CD4-positive, alpha-beta T cell treated with Interleukin-6 for 4 hours (primary cell): ENCODE results near the gene RBM33.

Experiments
- DNase-seq: peaks from one replicate; pipeline ENCODE4 v3.0.0-alpha.2; 2020; ENCODE audit warnings: mixed read lengths

RBM33 gene

DNA sequence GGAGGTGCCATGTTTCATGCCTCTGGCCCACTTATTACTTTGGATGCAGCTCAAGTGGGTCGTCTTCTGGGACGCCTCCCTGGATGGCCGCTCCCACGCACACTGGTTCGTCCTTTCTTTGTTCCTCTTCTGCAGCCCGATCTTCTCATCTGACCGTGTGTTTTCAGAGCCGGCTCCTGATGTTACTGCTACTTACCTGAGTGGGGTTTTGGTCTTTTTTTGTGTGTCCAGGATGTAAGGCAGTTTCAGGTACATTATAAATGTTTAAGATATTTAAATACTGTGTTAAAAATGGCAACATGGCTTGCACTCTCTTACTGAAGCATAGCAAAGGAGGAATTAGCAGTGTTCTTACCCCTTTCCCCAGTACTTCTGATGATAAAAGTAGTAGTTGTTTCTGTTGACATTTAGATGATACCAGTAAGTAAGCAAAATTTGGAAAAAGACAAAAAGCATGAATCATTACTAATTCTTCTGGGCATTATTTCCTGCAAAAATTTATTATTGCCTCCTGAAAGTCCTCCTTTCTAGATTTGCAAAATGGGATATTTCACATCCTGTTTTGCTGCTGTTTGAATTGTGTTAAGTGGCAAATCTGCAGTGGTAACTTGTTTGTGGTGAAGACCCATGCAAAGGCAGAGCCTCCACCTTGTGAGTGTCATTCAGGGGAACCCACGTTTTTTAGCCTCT, 108.4 kb downstream of the RBM33 start:
- no peak for DNase-seq

DNA sequence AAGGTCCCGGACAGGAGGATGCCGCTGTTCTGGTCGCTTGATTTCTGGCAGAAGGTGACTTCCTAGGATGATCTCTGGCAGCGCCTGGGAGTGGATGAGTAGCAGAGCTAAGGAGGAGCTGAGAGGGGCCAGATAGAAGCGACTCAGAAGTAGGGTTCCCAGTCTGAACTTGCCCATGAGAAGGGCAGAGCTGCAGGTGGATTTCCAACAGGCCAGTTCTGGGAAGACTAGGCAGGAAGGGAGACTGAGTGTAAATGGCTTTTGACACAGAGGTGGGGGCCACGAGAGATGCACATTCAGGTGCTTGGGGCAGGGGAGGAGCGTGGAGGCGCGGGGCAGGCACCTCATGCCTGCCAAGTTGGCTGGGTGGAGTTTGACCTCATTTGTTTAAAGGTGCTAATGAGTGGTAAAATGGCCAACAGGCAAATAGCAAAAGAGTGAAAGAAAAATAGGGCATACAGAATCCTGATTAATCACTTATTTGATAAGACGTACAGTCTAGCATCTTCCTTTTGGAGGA, 109.0 kb downstream of the RBM33 start:
- DNase-seq: no peak

GRCh38 chr7:155754165-155754564, 109.7 kb downstream of the RBM33 start:
- DNase-seq: no peak

- DNase-seq: no peak
Measured at GRCh38 chr7:155755026-155755425, 110.6 kb downstream of the RBM33 start.

- no peak for DNase-seq
Measured at GRCh38 chr7:155756322-155756721, 111.9 kb downstream of the RBM33 start.

GRCh38 chr7:155758348-155758747, 113.9 kb downstream of the RBM33 start:
- DNase-seq: no peak

GRCh38 chr7:155759740-155760430, 115.4 kb downstream of the RBM33 start:
- no peak for DNase-seq

DNA sequence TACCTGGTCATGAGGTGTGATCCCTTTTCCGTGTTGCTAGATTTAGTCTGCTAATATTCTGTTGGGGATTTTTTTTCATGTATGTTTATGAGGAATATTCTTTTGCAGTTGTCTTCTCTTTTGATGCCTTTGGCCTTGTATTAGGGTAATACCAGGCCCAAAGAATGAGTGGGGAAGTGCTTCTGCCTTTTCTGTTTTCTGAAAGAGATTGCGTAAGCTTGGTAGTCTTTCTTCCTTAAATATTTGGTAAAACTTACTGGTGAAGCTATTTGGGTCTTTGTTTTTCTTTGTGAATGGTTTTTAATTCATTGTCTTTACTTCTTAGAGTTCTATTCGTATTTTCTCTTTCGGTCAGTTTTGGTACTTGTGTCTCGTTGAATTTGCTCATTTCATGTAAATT, 116.7 kb downstream of the RBM33 start:
- DNase-seq: no peak

DNA sequence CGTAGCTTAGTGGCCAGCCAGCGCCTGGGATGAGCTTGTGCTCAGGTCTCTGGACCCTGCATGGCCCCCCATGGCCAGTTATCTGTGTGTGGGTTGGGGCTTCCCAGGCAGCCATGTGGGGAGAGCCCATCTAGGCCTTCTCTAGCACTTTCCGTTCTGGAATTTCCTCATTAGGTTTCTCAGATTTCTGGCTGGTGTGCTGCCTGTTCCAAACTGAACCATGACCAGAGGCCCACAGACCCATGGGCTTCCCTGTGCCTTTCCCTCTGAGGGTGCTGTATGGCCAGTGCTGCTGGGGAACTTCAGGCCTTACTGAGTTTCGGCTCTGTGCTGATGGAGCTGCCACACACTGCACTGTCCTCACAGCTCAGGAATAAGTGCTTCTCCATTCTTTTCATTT, 117.6 kb downstream of the RBM33 start:
- DNase-seq: no peak

GRCh38 chr7:155762655-155763054, 118.2 kb downstream of the RBM33 start:
- no peak for DNase-seq

DNA sequence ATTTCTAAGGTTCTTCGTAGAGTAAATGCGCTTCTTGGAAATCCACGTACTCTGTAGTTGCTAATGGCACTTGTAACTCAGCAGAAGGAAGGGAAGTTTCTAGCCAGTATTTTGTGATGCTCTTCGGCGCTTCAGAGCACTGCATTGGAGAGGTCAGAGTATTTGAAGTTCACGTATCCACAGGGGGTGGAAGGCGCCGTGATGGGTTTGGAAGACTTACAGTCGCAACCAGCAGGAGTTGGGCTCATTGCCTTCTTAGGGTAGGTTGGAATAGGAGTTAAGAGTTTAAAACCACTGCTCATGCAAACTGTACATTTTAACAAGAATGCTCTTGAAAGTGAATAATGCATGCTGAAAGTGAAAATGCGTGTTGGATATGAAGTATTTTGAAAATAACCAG, 118.7 kb downstream of the RBM33 start:
- DNase-seq: no peak

DNA sequence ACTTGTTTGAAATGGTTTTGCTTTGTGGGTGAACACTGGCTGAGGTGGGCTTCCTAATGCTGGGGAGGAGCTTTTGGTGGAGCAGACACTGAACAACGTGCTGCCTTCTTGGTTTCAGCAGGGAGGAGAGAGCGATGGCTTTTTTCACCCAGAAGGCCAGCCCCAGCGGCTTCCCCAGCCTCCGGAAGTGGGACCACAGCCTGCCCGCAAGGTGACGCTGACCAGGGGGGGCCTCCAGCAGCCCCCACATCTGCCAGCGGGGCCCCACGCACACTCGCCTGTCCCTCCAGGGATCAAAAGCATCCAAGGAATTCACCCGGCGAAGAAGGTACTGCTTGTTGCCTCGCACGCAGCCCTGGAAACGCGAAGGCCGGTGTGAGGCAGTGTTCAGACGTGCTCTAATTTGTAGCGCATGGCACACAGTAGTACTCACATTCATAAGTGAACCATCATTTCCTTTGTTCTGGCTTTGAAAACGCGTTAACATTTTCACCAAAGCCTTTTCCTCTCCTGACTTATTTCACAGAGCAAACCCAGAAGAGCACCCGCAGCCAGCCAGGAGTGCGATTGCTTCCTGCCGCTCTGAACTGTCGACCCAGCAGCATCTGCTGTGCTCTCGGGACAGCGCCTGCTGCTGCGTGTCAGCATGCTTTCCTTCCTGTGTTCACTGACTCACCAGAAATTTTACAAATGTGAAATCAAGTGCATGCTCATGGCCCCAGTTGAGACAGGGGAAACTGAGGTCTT, 119.4 kb downstream of the RBM33 start:
- peak; percentile 78 for DNase-seq

DNA sequence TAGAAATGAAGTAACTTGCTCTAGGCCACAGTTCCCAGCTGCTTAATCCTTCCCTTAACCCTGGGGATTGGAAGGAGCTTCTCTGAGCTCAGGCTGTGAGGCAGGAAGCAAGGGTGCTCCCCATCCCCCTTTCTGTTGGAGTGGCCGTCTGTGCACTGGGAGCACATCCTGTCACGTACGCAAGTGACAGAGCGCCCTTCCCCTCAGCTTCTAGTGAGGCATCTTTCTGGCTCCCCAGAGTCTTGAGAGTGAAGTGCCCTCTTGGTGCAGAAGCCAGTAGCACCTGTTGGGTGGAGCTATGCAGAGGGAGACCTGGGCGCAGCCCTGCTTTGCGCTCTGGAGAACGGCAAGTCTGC, 120.0 kb downstream of the RBM33 start:
- DNase-seq: peak; percentile 57

- DNase-seq: no peak
Measured at GRCh38 chr7:155765458-155765857, 121.0 kb downstream of the RBM33 start.

- DNase-seq: no peak
Measured at GRCh38 chr7:155766386-155766785, 121.9 kb downstream of the RBM33 start.

DNA sequence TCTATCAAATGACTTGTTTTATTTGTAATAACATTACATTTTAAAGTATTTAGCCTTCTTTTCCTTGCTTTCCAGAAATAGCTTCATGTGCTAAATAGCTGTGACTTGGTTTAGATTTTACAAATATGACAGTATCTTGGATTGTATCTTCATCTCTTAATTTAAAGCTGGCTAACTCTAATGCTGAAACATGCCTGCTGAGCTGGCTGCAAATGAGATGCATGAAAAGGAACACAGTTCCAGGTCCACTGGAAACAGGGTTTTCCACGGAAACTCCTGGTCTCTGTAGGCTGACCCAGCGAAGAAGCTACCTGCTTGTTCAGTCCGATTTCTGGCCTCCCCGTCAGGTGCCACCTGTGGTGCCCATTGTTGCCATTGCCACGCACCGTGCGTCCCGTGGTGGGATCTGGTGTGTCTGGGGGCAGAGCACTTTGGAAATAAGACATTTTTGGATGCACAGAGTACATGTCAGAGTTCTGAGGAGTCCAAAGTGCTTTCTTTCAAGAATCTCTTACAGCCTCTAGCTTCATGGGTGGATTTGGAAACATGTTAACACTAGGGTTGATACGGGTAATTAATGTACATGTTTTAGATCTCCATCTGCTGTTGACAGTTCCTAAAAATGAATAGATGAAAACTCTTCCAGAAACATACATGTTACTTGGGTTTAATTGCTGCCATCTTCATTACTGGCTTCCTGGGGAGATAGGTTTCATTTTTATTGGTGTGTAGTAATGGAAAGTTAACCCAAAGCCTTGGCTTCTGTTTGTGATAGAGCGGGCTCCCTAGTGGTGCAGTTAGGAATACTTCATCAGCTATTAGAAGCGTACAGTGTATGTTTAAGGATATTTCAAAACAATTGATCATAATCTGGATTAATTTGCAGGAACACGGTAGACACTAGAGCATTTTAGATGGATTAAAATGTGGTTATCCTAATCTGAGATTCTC, 122.8 kb downstream of the RBM33 start:
- no peak for DNase-seq

DNA sequence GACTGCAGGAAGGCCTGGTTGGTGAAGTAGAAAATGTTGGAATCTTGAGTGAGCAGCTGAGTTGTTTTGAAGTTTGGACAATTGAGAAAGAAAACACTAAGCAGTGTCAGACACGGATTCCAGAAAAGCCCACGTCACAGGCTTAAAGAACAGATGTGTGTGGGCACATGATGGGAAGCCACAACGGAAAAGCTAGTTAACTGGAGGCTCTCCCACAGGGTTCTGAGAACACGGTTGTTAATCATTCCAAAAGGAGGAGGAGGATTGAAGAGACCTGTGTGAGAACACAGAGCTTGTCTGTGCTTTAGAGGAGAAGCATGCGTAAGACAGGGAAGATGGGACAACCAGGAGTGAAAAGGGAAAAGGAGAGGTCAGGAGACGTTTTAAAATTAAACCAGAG, 125.2 kb downstream of the RBM33 start:
- DNase-seq: no peak

GRCh38 chr7:155770241-155770640, 125.8 kb downstream of the RBM33 start:
- no peak for DNase-seq

DNA sequence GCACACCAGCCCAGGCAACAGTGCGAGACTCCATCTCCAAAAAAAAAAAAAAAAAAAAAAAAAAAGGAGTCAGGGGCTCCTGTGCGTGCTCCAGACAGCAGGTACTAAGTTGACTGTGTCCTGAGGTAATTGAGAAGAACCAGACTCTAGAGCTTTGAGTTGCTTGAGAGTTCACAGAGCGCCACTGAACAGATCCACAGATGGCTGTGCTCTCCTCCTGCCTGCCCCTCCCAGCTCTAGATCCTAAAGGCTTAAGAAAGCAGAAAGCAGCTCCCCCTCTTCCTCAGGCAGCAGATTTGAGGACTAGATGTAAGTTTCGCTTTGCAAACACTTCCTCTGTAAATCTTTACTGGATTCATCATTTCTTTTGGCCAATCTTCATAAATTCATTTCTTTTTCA, 129.1 kb downstream of the RBM33 start:
- DNase-seq: no peak

- DNase-seq: no peak
Measured at GRCh38 chr7:155774947-155775346, 130.5 kb downstream of the RBM33 start.

DNA sequence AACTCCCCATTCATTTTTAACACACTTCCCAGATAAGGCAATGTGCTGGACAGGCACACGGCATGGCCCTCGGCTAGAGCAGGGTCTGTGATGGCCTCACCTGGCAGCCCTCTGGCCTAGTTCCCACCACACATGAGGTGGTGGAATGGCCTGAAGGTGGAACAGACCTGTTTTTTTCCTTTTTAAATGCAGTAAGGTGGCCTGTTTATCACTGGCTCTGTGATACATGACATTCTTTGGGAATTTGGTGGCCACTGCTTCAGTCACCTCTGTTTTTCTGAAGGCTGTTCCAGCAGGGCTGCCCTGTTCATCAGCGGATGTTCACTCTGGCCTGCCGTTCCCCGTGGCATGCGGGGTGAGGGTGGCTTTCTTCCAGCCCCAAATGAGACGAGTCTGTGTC, 131.2 kb downstream of the RBM33 start:
- DNase-seq: no peak

GRCh38 chr7:155776606-155777005, 132.1 kb downstream of the RBM33 start:
- DNase-seq: no peak

- no peak for DNase-seq
Measured at GRCh38 chr7:155778349-155778748, 133.9 kb downstream of the RBM33 start.
